ENCODE measurements around the gene GOLGA6B. TPM values are rescaled to one million over a fixed set of nuclear protein-coding genes. Genes with fewer than 3 reads are reported as not detected.
A peak's percentile ranks its signal among the peaks of the same experiment; 100 is the strongest.
"Not testable (repeated sequence)": the region's sequence is repeated elsewhere in the genome, so short reads cannot be mapped to it uniquely, and the experiment has no call there.

The GOLGA6B gene, protein sequence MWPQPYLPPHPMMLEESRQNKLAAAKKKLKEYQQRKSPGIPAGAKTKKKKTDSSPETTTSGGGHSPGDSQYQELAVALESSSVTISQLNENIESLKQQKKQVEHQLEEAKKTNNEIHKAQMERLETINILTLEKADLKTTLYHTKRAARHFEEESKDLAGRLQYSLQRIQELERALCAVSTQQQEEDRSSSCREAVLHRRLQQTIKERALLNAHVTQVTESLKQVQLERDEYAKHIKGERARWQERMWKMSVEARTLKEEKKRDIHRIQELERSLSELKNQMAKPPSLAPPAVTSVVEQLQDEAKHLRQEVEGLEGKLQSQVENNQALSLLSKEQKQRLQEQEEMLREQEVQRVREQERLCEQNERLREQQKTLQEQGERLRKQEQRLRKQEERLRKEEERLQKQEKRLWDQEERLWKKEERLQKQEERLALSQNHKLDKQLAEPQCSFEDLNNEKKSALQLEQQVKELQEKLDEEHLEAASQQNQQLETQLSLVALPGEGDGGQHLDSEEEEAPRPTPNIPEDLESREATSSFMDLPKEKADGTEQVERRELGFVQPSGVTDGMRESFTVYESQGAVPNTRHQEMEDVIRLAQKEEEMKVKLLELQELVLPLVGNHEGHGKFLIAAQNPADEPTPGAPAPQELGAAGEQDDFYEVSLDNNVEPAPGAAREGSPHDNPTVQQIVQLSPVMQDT
- total RNA-seq (ENCODE audit: low replicate concordance), result not detected in 2 replicates

DNA sequence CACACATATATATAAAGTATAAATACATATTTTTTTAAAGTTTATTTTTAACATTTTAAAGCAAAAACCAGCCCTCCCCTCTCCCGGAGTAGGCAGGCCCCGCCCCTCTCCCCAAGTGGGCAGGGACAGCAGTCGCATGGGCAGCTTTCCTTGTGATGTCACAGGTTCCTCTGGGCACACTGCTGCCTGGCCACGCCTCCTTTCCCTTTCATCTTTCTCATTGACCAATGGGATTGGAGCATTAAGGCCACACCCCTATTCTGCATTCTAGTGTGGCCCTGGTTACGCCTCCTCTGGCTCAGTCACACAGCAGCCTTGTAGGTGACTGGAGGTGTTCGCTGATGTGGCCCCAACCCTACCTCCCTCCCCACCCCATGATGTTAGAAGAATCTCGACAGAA is at the start of gene GOLGA6B:
GOLGA6B (plus strand) TSS at position 301 of the 400 bp plus-strand sequence; CDS start at position 342, 41 bp downstream.
- not testable (repeated sequence) for H3K36me3 ChIP-seq

DNA sequence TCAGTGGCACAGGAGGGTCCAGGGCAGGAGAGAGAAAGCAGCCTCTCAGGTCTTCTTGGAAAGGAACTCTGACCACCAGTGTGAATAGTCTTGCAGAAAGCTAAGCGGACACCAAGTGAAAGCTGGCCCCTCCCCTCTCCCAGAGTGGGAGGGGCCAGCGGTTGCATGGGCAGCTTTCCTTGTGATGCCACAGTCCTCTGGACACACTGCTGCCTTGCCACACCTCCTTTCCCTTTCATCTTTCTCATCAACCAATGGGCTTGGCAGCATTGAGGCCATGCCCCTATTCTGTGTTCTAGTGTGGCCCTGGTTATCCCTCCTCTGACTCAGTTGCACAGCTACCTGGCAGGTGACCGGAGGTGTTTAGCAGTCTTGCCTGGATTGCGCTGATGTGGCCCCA is 49.7 kb upstream of the GOLGA6B start:
- no peaks in the 10 kb centered on the region for H3K79me2 ChIP-seq (ENCODE audit: low read depth)
- H3F3A ChIP-seq (ENCODE audit: low read depth), result no peaks in the 10 kb centered on the region
- H3K27me3 Mint-ChIP-seq (ENCODE audit: insufficient read depth, low read depth), result no peaks in the 10 kb centered on the region
- H3K4me3 Mint-ChIP-seq, result no peak overlapping the region
- H3K36me3 Mint-ChIP-seq, result no peaks in the 10 kb centered on the region
- no peak overlapping the region for H3K4me3 ChIP-seq
- no peaks in the 10 kb centered on the region for H3K9me3 Mint-ChIP-seq
- no peaks in the 10 kb centered on the region for H4K20me1 ChIP-seq (ENCODE audit: low read depth)
- peaks cover 6% of the 10 kb centered on the region for H3K4me1 Mint-ChIP-seq
- H3K9ac ChIP-seq, result no peak overlapping the region
- DNase-seq (ENCODE audit: low spot score), result peak; percentile 74
- TF ChIP-seq, protein P1, sequence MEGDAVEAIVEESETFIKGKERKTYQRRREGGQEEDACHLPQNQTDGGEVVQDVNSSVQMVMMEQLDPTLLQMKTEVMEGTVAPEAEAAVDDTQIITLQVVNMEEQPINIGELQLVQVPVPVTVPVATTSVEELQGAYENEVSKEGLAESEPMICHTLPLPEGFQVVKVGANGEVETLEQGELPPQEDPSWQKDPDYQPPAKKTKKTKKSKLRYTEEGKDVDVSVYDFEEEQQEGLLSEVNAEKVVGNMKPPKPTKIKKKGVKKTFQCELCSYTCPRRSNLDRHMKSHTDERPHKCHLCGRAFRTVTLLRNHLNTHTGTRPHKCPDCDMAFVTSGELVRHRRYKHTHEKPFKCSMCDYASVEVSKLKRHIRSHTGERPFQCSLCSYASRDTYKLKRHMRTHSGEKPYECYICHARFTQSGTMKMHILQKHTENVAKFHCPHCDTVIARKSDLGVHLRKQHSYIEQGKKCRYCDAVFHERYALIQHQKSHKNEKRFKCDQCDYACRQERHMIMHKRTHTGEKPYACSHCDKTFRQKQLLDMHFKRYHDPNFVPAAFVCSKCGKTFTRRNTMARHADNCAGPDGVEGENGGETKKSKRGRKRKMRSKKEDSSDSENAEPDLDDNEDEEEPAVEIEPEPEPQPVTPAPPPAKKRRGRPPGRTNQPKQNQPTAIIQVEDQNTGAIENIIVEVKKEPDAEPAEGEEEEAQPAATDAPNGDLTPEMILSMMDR (IDR thresholded peaks at IDR 0.05), result no peak
- TF ChIP-seq EZH2phosphoT487 (IDR thresholded peaks at IDR 0.05) (no peak), EZH2 (IDR thresholded peaks at IDR 0.05) (no peak)
- no peaks in the 10 kb centered on the region for H3K9me3 ChIP-seq (ENCODE audit: low read depth)
- no peak overlapping the region for H3K27ac Mint-ChIP-seq
- no peaks in the 10 kb centered on the region for H3K4me1 ChIP-seq
- H3K27me3 ChIP-seq, result no peaks in the 10 kb centered on the region
- no peaks in the 10 kb centered on the region for H3K36me3 ChIP-seq
- peak overlapping the region; percentile 27 for H2AFZ ChIP-seq (replicated peaks)
- H3K27ac ChIP-seq, result no peak overlapping the region
- H3K4me2 ChIP-seq, result no peak overlapping the region

More for the DNA sequence above, at the start of gene GOLGA6B:
- H3K9me3 ChIP-seq (ENCODE audit: low read depth); H3K9me3 Mint-ChIP-seq; H3K27ac Mint-ChIP-seq; H3K4me1 Mint-ChIP-seq; H3K27me3 ChIP-seq; DNase-seq (ENCODE audit: low spot score); H3K27me3 Mint-ChIP-seq (ENCODE audit: insufficient read depth, low read depth); H3K4me1 ChIP-seq; H3K79me2 ChIP-seq (ENCODE audit: low read depth); H4K20me1 ChIP-seq (ENCODE audit: low read depth); H3K27ac ChIP-seq; H3K9ac ChIP-seq; H3K36me3 Mint-ChIP-seq; H3K4me3 Mint-ChIP-seq; H3K4me2 ChIP-seq; H3F3A ChIP-seq (ENCODE audit: low read depth); H2AFZ ChIP-seq (replicated peaks); H3K4me3 ChIP-seq: not testable (repeated sequence)

- H3K36me3 ChIP-seq; H3K9me3 ChIP-seq (ENCODE audit: low read depth); H3F3A ChIP-seq (ENCODE audit: low read depth); H3K27me3 ChIP-seq; H3K27me3 Mint-ChIP-seq (ENCODE audit: insufficient read depth, low read depth); H3K79me2 ChIP-seq (ENCODE audit: low read depth); H4K20me1 ChIP-seq (ENCODE audit: low read depth); H3K36me3 Mint-ChIP-seq; H3K4me1 Mint-ChIP-seq; DNase-seq (ENCODE audit: low spot score); H2AFZ ChIP-seq (replicated peaks); H3K9me3 Mint-ChIP-seq; H3K4me2 ChIP-seq; H3K4me1 ChIP-seq; H3K27ac Mint-ChIP-seq; H3K27ac ChIP-seq; H3K4me3 Mint-ChIP-seq; H3K4me3 ChIP-seq; H3K9ac ChIP-seq: not testable (repeated sequence)
Observed at GRCh38 chr15:72608084-72608483, 46.4 kb upstream of the GOLGA6B start.

DNA sequence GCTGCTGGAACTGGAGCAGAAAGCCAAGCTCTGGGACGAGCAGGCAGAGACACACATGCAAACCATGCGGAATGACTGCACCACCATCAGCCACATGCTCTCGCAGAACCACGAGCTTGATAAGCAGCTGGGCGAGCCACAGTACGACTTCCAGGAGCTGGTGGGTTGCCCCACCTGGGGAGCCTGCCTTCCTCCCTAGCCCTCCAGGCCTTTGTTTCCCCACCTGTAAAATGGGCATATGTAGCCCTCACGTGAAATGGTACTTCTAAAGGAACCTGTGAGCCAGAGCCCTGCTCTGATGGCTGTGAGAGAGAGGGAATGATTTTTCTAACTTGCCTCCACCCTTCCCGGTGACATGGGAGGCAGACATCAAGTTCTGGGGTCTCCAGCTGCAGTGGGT is 44.6 kb upstream of the GOLGA6B start:
- Mint-ChIP-seq H3K27ac (no peak overlapping the region), H3K36me3 (no peaks in the 10 kb centered on the region), H3K9me3 (no peaks in the 10 kb centered on the region), H3K4me3 (no peak overlapping the region), H3K4me1 (peaks cover 2% of the 10 kb centered on the region), H3K27me3 (ENCODE audit: insufficient read depth, low read depth) (peaks cover 9% of the 10 kb centered on the region)
- no peak overlapping the region for H3K27ac ChIP-seq
- DNase-seq (ENCODE audit: low spot score), result no peak
- no peaks in the 10 kb centered on the region for H3K79me2 ChIP-seq (ENCODE audit: low read depth)
- H3K4me1 ChIP-seq, result peaks cover 1% of the 10 kb centered on the region
- no peaks in the 10 kb centered on the region for H3F3A ChIP-seq (ENCODE audit: low read depth)
- TF ChIP-seq, protein P1 (IDR thresholded peaks at IDR 0.05), result no peak
- TF ChIP-seq EZH2phosphoT487 (IDR thresholded peaks at IDR 0.05), result no peak
- TF ChIP-seq EZH2 (IDR thresholded peaks at IDR 0.05), result no peak
- H3K4me3 ChIP-seq, result no peak overlapping the region
- H3K4me2 ChIP-seq, result no peak overlapping the region
- H3K27me3 ChIP-seq, result no peaks in the 10 kb centered on the region
- no peaks in the 10 kb centered on the region for H3K9me3 ChIP-seq (ENCODE audit: low read depth)
- H2AFZ ChIP-seq (replicated peaks), result no peak overlapping the region
- no peak overlapping the region for H3K9ac ChIP-seq
- no peaks in the 10 kb centered on the region for H4K20me1 ChIP-seq (ENCODE audit: low read depth)
- H3K36me3 ChIP-seq, result no peaks in the 10 kb centered on the region

DNA sequence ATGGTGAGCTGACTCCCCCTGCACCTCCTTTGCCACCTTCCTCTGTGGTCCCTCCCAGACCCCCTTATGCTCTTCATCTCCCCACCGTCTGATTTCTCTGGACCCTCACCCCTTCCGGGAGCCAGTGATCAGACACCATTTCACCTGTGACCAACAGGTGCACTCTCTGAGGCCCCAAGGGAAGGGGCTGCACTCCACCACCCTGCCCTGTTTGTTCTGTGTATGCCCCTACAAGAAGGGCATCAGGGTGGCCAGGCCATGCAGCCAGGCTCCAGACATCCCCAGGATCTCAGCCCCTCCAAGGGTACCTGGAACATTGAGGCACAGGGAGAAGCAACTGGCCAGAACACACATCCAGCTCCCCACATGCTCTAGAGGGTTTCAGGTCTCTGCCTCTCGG is 42.2 kb upstream of the GOLGA6B start:
- H3K27me3 ChIP-seq; H3K27ac ChIP-seq; H3K36me3 ChIP-seq; H3F3A ChIP-seq (ENCODE audit: low read depth); H3K36me3 Mint-ChIP-seq; H4K20me1 ChIP-seq (ENCODE audit: low read depth); H3K9me3 ChIP-seq (ENCODE audit: low read depth); DNase-seq (ENCODE audit: low spot score); H3K4me3 Mint-ChIP-seq; H3K27ac Mint-ChIP-seq; H3K27me3 Mint-ChIP-seq (ENCODE audit: insufficient read depth, low read depth); H3K79me2 ChIP-seq (ENCODE audit: low read depth); H3K9me3 Mint-ChIP-seq; H3K4me2 ChIP-seq; H3K4me1 Mint-ChIP-seq; H2AFZ ChIP-seq (replicated peaks); H3K4me3 ChIP-seq; H3K9ac ChIP-seq: not testable (repeated sequence)
- peaks cover 15% of the 10 kb centered on the region for H3K4me1 ChIP-seq
